Epithelial cell of esophagus (primary cell): ENCODE data around the gene ZWILCH.

Experiments used
- DNase-seq: peaks from one replicate; pipeline ENCODE4 v3.0.0; 2010; ENCODE audit warnings: low read depth
- H3K4me3 ChIP-seq: 2 replicates; pipeline ENCODE4 v1.5.1; 2011; ENCODE audit warnings: mild to moderate bottlenecking, low read length, control low read depth
- CTCF ChIP-seq: IDR thresholded peaks from 2 replicates; pipeline ENCODE4 v1.5.1; 2011; ENCODE audit warnings: low read depth, mild to moderate bottlenecking, low read length, control low read depth, inconsistent platforms; ENCODE audit not compliant: insufficient read depth; ENCODE audit errors: missing control alignments

The ZWILCH gene

GRCh38 chr15:66503780-66504562, 1.2 kb upstream of the ZWILCH start:
- no peak for TF ChIP-seq CTCF
- peak overlapping the region; percentile 100 for H3K4me3 ChIP-seq
- DNase-seq = no peak

- TF ChIP-seq CTCF = no peak
- DNase-seq = peak; percentile 56
- H3K4me3 ChIP-seq = peak overlapping the region; percentile 100
Measured at GRCh38 chr15:66505430-66505811, 295 bp downstream of the ZWILCH start.

- peak overlapping the region; percentile 100 for H3K4me3 ChIP-seq
- DNase-seq = no peak
- TF ChIP-seq CTCF = no peak
Measured at GRCh38 chr15:66505818-66506217, 692 bp downstream of the ZWILCH start.

GRCh38 chr15:66508293-66508883, 3.3 kb downstream of the ZWILCH start:
- no peak overlapping the region for H3K4me3 ChIP-seq
- no peak for TF ChIP-seq CTCF
- no peak for DNase-seq

- DNase-seq = no peak
- H3K4me3 ChIP-seq = no peak overlapping the region
- no peak for TF ChIP-seq CTCF
Measured at GRCh38 chr15:66514586-66514985, 9.5 kb downstream of the ZWILCH start.

- TF ChIP-seq CTCF = no peak
- H3K4me3 ChIP-seq = no peak overlapping the region
- no peak for DNase-seq
Measured at GRCh38 chr15:66515901-66516322, 10.8 kb downstream of the ZWILCH start.
